Measurements from ENCODE around the gene TYMP. TPM values are rescaled to one million over a fixed set of nuclear protein-coding genes. Genes with fewer than 3 reads are reported as not detected.
A peak's percentile ranks its signal among the peaks of the same experiment; 100 is the strongest.

TYMP gene
- total RNA-seq, 1 donor from 2014 or later = 10.8 TPM

- no peaks in the 10 kb centered on the region for H3K9me3 Mint-ChIP-seq (ENCODE audit: unreplicated experiment)
- DNase-seq (ENCODE audit: extremely low spot score, unreplicated experiment) = no peak
- H3K36me3 Mint-ChIP-seq (ENCODE audit: unreplicated experiment) = no peaks in the 10 kb centered on the region
- no peaks in the 10 kb centered on the region for H3K27me3 Mint-ChIP-seq (ENCODE audit: unreplicated experiment)
- peaks cover 16% of the 10 kb centered on the region for H3K4me1 Mint-ChIP-seq (ENCODE audit: unreplicated experiment)
- no peak for TF ChIP-seq CTCF (IDR thresholded peaks at IDR 0.05)
- H3K27ac Mint-ChIP-seq (ENCODE audit: unreplicated experiment) = peak overlapping the region; percentile 80
- peak overlapping the region; percentile 93 for H3K4me3 Mint-ChIP-seq (ENCODE audit: unreplicated experiment)
Measured at GRCh38 chr22:50506611-50507420, 23.0 kb downstream of the TYMP start.

DNA sequence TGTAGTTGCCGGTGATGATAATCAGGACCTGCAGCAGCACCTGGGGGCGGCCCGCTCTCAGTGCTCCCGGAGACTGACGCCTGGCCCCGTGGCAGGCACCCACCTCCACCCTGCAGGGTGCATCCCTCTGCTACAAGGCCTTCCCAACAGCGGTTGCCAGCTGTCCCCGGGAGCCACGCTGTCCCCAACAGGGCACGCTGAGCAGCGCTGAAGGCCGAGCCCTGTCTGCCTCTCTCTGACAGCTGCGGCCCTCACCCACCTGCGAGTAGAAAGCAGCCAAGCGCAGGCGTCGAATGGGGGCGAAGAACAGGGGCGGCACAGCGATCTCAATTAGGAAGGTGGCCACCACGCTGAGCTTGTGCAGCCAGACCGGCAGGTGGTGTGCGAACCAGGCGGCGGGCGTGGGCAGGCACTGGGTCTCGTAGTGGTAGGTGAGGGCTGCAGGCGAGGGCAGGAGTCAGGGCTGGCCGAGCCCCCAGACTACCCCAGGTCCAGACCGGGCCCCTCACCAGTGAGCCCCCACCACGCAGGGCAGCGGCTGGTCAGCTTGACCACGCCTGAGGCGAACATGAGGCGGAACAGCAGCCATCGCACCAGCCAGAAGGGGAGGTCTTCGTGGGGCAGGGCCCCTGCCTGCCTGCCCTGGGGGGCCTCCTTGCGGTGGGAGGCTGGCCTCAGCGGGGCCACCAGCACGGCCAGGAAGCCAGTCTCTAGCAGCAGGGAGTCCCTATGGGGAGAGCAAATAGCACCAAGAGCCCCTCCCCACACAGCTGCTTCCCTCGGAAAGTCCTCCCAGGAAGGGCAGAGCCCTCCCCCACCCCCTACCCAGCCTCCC is 23.8 kb downstream of the TYMP start:
- no peak for TF ChIP-seq CTCF (IDR thresholded peaks at IDR 0.05)
- peaks cover 16% of the 10 kb centered on the region for H3K4me1 Mint-ChIP-seq (ENCODE audit: unreplicated experiment)
- no peaks in the 10 kb centered on the region for H3K27me3 Mint-ChIP-seq (ENCODE audit: unreplicated experiment)
- H3K9me3 Mint-ChIP-seq (ENCODE audit: unreplicated experiment) = no peaks in the 10 kb centered on the region
- H3K36me3 Mint-ChIP-seq (ENCODE audit: unreplicated experiment) = no peaks in the 10 kb centered on the region
- DNase-seq (ENCODE audit: extremely low spot score, unreplicated experiment) = no peak
- H3K27ac Mint-ChIP-seq (ENCODE audit: unreplicated experiment) = no peak overlapping the region
- peak overlapping the region; percentile 93 for H3K4me3 Mint-ChIP-seq (ENCODE audit: unreplicated experiment)

DNA sequence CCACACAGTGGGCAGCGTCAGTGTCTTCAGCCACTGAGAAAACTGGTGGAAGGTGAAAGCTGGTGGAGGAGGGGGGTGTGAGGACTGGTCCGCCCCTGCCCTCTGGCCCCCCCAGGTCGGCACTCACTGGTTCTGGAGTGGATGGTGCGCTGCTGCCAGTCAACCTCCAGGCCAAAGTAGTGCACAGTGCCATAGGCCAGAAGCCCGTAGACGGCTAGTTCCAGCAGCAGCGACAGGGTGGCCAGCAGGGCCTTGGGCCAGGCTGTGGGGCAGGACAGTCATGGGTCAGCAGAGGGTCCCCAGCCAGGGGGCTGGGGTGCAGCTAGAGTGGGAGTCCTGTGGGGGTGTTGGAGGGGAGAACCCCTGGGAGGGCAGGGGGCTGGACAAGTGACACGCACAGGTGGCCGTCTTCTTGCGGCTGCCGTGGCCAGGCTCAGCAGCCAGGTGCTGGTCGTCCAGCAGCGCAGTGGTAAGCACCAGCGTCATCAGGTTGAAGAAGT is 24.5 kb downstream of the TYMP start:
- H3K9me3 Mint-ChIP-seq (ENCODE audit: unreplicated experiment) = no peaks in the 10 kb centered on the region

DNA sequence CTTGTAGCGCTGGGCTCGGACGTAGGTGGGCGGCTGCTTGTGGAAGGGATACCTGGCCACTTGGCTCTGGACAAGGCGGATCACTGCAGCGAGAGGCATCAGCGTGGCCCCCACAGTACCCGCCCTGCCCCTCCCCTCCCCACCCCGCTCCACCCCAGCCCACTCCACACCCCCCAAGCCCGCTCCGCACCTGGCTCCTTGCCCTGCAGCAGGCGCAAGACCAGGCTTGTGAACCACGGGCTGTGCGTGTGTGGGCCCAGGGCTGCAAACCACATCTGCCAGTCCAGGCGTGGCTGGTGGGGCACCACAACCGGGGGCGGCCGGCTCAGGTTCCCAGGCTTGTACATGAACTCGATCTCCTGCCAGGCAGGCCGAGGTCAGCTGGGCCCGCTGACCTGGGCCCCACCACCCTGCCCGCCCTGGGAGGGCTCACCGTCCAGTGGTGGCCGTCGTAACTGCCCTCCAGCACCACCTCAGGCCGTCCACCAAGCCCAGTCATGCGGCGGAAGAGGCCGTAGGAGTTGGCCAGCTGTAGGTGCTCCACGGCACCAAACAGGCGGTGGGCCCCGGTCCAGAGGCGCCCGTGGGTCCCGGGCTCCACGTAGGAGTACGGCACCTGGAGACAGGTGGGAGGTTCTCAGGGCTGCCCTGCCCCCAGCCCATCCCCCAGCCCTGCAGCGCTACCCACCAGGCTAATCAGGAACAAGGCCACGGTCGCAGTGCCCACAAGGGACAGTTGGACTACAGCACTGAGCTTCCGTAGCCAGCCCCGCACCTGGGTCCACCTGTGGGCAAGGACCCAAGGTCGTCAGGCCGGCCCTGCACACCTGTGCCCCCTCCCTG is 25.2 kb downstream of the TYMP start:
- no peak overlapping the region for H3K27ac Mint-ChIP-seq (ENCODE audit: unreplicated experiment)
- peaks cover 1% of the 10 kb centered on the region for H3K36me3 Mint-ChIP-seq (ENCODE audit: unreplicated experiment)
- H3K4me3 Mint-ChIP-seq (ENCODE audit: unreplicated experiment) = no peak overlapping the region
- peaks cover 16% of the 10 kb centered on the region for H3K4me1 Mint-ChIP-seq (ENCODE audit: unreplicated experiment)
- TF ChIP-seq CTCF (IDR thresholded peaks at IDR 0.05) = no peak
- H3K27me3 Mint-ChIP-seq (ENCODE audit: unreplicated experiment) = no peaks in the 10 kb centered on the region
- H3K9me3 Mint-ChIP-seq (ENCODE audit: unreplicated experiment) = no peaks in the 10 kb centered on the region
- DNase-seq (ENCODE audit: extremely low spot score, unreplicated experiment) = no peak

More for the DNA sequence above, 24.5 kb downstream of the TYMP start:
- H3K4me3 Mint-ChIP-seq (ENCODE audit: unreplicated experiment) = no peak overlapping the region
- peaks cover 16% of the 10 kb centered on the region for H3K4me1 Mint-ChIP-seq (ENCODE audit: unreplicated experiment)
- no peak for DNase-seq (ENCODE audit: extremely low spot score, unreplicated experiment)
- H3K27ac Mint-ChIP-seq (ENCODE audit: unreplicated experiment) = no peak overlapping the region
- TF ChIP-seq CTCF (IDR thresholded peaks at IDR 0.05) = no peak
- H3K36me3 Mint-ChIP-seq (ENCODE audit: unreplicated experiment) = peaks cover 1% of the 10 kb centered on the region
- no peaks in the 10 kb centered on the region for H3K27me3 Mint-ChIP-seq (ENCODE audit: unreplicated experiment)

All from osteocyte (in vitro differentiated cells).